ENCODE data around the gene SLC35F4. TPM values are rescaled to one million over a fixed set of nuclear protein-coding genes. Genes with fewer than 3 reads are reported as not detected.

SLC35F4 gene
- total RNA-seq, 1 experiment from 2014 or later, result not detected

GRCh38 chr14:57657487-57657886, 208.4 kb downstream of the SLC35F4 start:
- H3K4me1 ChIP-seq (ENCODE audit: low read length), result no peaks in the 10 kb centered on the region
- no peaks in the 10 kb centered on the region for H3K9me2 ChIP-seq (replicated peaks; ENCODE audit: insufficient read depth, low read length)
- H3K27ac ChIP-seq (ENCODE audit: low read length), result no peak overlapping the region
- no peak overlapping the region for H3K4me2 ChIP-seq (ENCODE audit: low read depth, low read length, poor library complexity, severe bottlenecking)
- H3K9me3 ChIP-seq (ENCODE audit: low read length), result no peaks in the 10 kb centered on the region
- no peak for DNase-seq
- no peaks in the 10 kb centered on the region for H4K20me1 ChIP-seq (ENCODE audit: insufficient read depth, low read depth, low read length)
- H2AFZ ChIP-seq (ENCODE audit: low read length), result no peak overlapping the region
- H3K36me3 ChIP-seq (ENCODE audit: insufficient read depth, low read length), result no peaks in the 10 kb centered on the region
- H3K27me3 ChIP-seq (ENCODE audit: low read length), result no peaks in the 10 kb centered on the region
- no peak overlapping the region for H3K9ac ChIP-seq (ENCODE audit: low read length)
- no peaks in the 10 kb centered on the region for H3K79me2 ChIP-seq (ENCODE audit: low read length)
- H3K4me3 ChIP-seq (ENCODE audit: low read length), result no peak overlapping the region

GRCh38 chr14:57656853-57657252, 209.0 kb downstream of the SLC35F4 start:
- Histone ChIP-seq H3K4me3 (ENCODE audit: low read length) (no peak overlapping the region), H4K20me1 (ENCODE audit: insufficient read depth, low read depth, low read length) (no peaks in the 10 kb centered on the region), H3K4me2 (ENCODE audit: low read depth, low read length, poor library complexity, severe bottlenecking) (no peak overlapping the region), H3K4me1 (ENCODE audit: low read length) (no peaks in the 10 kb centered on the region), H3K79me2 (ENCODE audit: low read length) (no peaks in the 10 kb centered on the region), H3K36me3 (ENCODE audit: insufficient read depth, low read length) (no peaks in the 10 kb centered on the region), H3K27ac (ENCODE audit: low read length) (no peak overlapping the region), H3K27me3 (ENCODE audit: low read length) (no peaks in the 10 kb centered on the region), H3K9ac (ENCODE audit: low read length) (no peak overlapping the region), H3K9me3 (ENCODE audit: low read length) (no peaks in the 10 kb centered on the region), H2AFZ (ENCODE audit: low read length) (no peak overlapping the region), H3K9me2 (replicated peaks; ENCODE audit: insufficient read depth, low read length) (no peaks in the 10 kb centered on the region)
- DNase-seq, result no peak

GRCh38 chr14:57652769-57653168, 213.1 kb downstream of the SLC35F4 start:
- H3K27me3 ChIP-seq (ENCODE audit: low read length), result no peaks in the 10 kb centered on the region
- no peaks in the 10 kb centered on the region for H3K79me2 ChIP-seq (ENCODE audit: low read length)
- no peaks in the 10 kb centered on the region for H3K36me3 ChIP-seq (ENCODE audit: insufficient read depth, low read length)
- no peaks in the 10 kb centered on the region for H4K20me1 ChIP-seq (ENCODE audit: insufficient read depth, low read depth, low read length)
- no peaks in the 10 kb centered on the region for H3K9me3 ChIP-seq (ENCODE audit: low read length)
- no peak overlapping the region for H3K4me3 ChIP-seq (ENCODE audit: low read length)
- H3K9ac ChIP-seq (ENCODE audit: low read length), result no peak overlapping the region
- no peak for DNase-seq
- no peak overlapping the region for H3K4me2 ChIP-seq (ENCODE audit: low read depth, low read length, poor library complexity, severe bottlenecking)
- no peaks in the 10 kb centered on the region for H3K4me1 ChIP-seq (ENCODE audit: low read length)
- H3K27ac ChIP-seq (ENCODE audit: low read length), result no peak overlapping the region
- no peak overlapping the region for H2AFZ ChIP-seq (ENCODE audit: low read length)
- no peaks in the 10 kb centered on the region for H3K9me2 ChIP-seq (replicated peaks; ENCODE audit: insufficient read depth, low read length)

GRCh38 chr14:57641776-57642175, 224.1 kb downstream of the SLC35F4 start:
- Histone ChIP-seq H2AFZ (ENCODE audit: low read length) (no peak overlapping the region), H3K9me3 (ENCODE audit: low read length) (no peaks in the 10 kb centered on the region), H3K27ac (ENCODE audit: low read length) (no peak overlapping the region), H3K27me3 (ENCODE audit: low read length) (no peaks in the 10 kb centered on the region), H4K20me1 (ENCODE audit: insufficient read depth, low read depth, low read length) (no peaks in the 10 kb centered on the region), H3K4me3 (ENCODE audit: low read length) (no peak overlapping the region), H3K9ac (ENCODE audit: low read length) (no peak overlapping the region), H3K79me2 (ENCODE audit: low read length) (no peaks in the 10 kb centered on the region), H3K9me2 (replicated peaks; ENCODE audit: insufficient read depth, low read length) (no peaks in the 10 kb centered on the region), H3K4me1 (ENCODE audit: low read length) (no peaks in the 10 kb centered on the region), H3K4me2 (ENCODE audit: low read depth, low read length, poor library complexity, severe bottlenecking) (no peak overlapping the region), H3K36me3 (ENCODE audit: insufficient read depth, low read length) (no peaks in the 10 kb centered on the region)
- no peak for DNase-seq

- no peak for DNase-seq
- H3K79me2 ChIP-seq (ENCODE audit: low read length), result no peaks in the 10 kb centered on the region
- H4K20me1 ChIP-seq (ENCODE audit: insufficient read depth, low read depth, low read length), result no peaks in the 10 kb centered on the region
- H3K36me3 ChIP-seq (ENCODE audit: insufficient read depth, low read length), result no peaks in the 10 kb centered on the region
- H3K4me2 ChIP-seq (ENCODE audit: low read depth, low read length, poor library complexity, severe bottlenecking), result no peak overlapping the region
- no peak overlapping the region for H3K4me3 ChIP-seq (ENCODE audit: low read length)
- no peak overlapping the region for H2AFZ ChIP-seq (ENCODE audit: low read length)
- H3K4me1 ChIP-seq (ENCODE audit: low read length), result no peaks in the 10 kb centered on the region
- H3K27me3 ChIP-seq (ENCODE audit: low read length), result no peaks in the 10 kb centered on the region
- no peak overlapping the region for H3K9ac ChIP-seq (ENCODE audit: low read length)
- H3K9me2 ChIP-seq (replicated peaks; ENCODE audit: insufficient read depth, low read length), result no peaks in the 10 kb centered on the region
- no peak overlapping the region for H3K27ac ChIP-seq (ENCODE audit: low read length)
- no peaks in the 10 kb centered on the region for H3K9me3 ChIP-seq (ENCODE audit: low read length)
Observed at GRCh38 chr14:57640036-57640435, 225.9 kb downstream of the SLC35F4 start.

- H3K79me2 ChIP-seq (ENCODE audit: low read length), result no peaks in the 10 kb centered on the region
- H3K4me3 ChIP-seq (ENCODE audit: low read length), result no peak overlapping the region
- H3K9me3 ChIP-seq (ENCODE audit: low read length), result no peaks in the 10 kb centered on the region
- H3K36me3 ChIP-seq (ENCODE audit: insufficient read depth, low read length), result no peaks in the 10 kb centered on the region
- H3K9me2 ChIP-seq (replicated peaks; ENCODE audit: insufficient read depth, low read length), result no peaks in the 10 kb centered on the region
- no peaks in the 10 kb centered on the region for H4K20me1 ChIP-seq (ENCODE audit: insufficient read depth, low read depth, low read length)
- no peaks in the 10 kb centered on the region for H3K4me1 ChIP-seq (ENCODE audit: low read length)
- no peak overlapping the region for H2AFZ ChIP-seq (ENCODE audit: low read length)
- DNase-seq, result no peak
- no peak overlapping the region for H3K4me2 ChIP-seq (ENCODE audit: low read depth, low read length, poor library complexity, severe bottlenecking)
- H3K27me3 ChIP-seq (ENCODE audit: low read length), result no peaks in the 10 kb centered on the region
- H3K9ac ChIP-seq (ENCODE audit: low read length), result no peak overlapping the region
- H3K27ac ChIP-seq (ENCODE audit: low read length), result no peak overlapping the region
Observed at GRCh38 chr14:57637901-57638300, 228.0 kb downstream of the SLC35F4 start.

- no peaks in the 10 kb centered on the region for H3K9me3 ChIP-seq (ENCODE audit: low read length)
- H3K9me2 ChIP-seq (replicated peaks; ENCODE audit: insufficient read depth, low read length), result no peaks in the 10 kb centered on the region
- H3K27ac ChIP-seq (ENCODE audit: low read length), result no peak overlapping the region
- no peak for DNase-seq
- no peaks in the 10 kb centered on the region for H4K20me1 ChIP-seq (ENCODE audit: insufficient read depth, low read depth, low read length)
- no peak overlapping the region for H2AFZ ChIP-seq (ENCODE audit: low read length)
- H3K27me3 ChIP-seq (ENCODE audit: low read length), result no peaks in the 10 kb centered on the region
- no peaks in the 10 kb centered on the region for H3K79me2 ChIP-seq (ENCODE audit: low read length)
- no peak overlapping the region for H3K4me3 ChIP-seq (ENCODE audit: low read length)
- no peaks in the 10 kb centered on the region for H3K36me3 ChIP-seq (ENCODE audit: insufficient read depth, low read length)
- H3K9ac ChIP-seq (ENCODE audit: low read length), result no peak overlapping the region
- no peak overlapping the region for H3K4me2 ChIP-seq (ENCODE audit: low read depth, low read length, poor library complexity, severe bottlenecking)
- no peaks in the 10 kb centered on the region for H3K4me1 ChIP-seq (ENCODE audit: low read length)
Observed at GRCh38 chr14:57634335-57634734, 231.6 kb downstream of the SLC35F4 start.

GRCh38 chr14:57632649-57633048, 233.2 kb downstream of the SLC35F4 start:
- DNase-seq, result peak; percentile 43
- no peaks in the 10 kb centered on the region for H4K20me1 ChIP-seq (ENCODE audit: insufficient read depth, low read depth, low read length)
- no peaks in the 10 kb centered on the region for H3K4me1 ChIP-seq (ENCODE audit: low read length)
- H3K9me3 ChIP-seq (ENCODE audit: low read length), result no peaks in the 10 kb centered on the region
- H3K9me2 ChIP-seq (replicated peaks; ENCODE audit: insufficient read depth, low read length), result no peaks in the 10 kb centered on the region
- H3K9ac ChIP-seq (ENCODE audit: low read length), result no peak overlapping the region
- H3K27ac ChIP-seq (ENCODE audit: low read length), result no peak overlapping the region
- H3K27me3 ChIP-seq (ENCODE audit: low read length), result no peaks in the 10 kb centered on the region
- H3K36me3 ChIP-seq (ENCODE audit: insufficient read depth, low read length), result no peaks in the 10 kb centered on the region
- no peak overlapping the region for H3K4me3 ChIP-seq (ENCODE audit: low read length)
- H3K4me2 ChIP-seq (ENCODE audit: low read depth, low read length, poor library complexity, severe bottlenecking), result no peak overlapping the region
- no peak overlapping the region for H2AFZ ChIP-seq (ENCODE audit: low read length)
- H3K79me2 ChIP-seq (ENCODE audit: low read length), result no peaks in the 10 kb centered on the region

GRCh38 chr14:57617510-57617909, 248.4 kb downstream of the SLC35F4 start:
- no peak overlapping the region for H3K4me2 ChIP-seq (ENCODE audit: low read depth, low read length, poor library complexity, severe bottlenecking)
- H3K27me3 ChIP-seq (ENCODE audit: low read length), result no peaks in the 10 kb centered on the region
- no peaks in the 10 kb centered on the region for H3K36me3 ChIP-seq (ENCODE audit: insufficient read depth, low read length)
- no peaks in the 10 kb centered on the region for H3K9me3 ChIP-seq (ENCODE audit: low read length)
- DNase-seq, result no peak
- no peak overlapping the region for H3K27ac ChIP-seq (ENCODE audit: low read length)
- no peak overlapping the region for H3K9ac ChIP-seq (ENCODE audit: low read length)
- H3K4me3 ChIP-seq (ENCODE audit: low read length), result no peak overlapping the region
- H4K20me1 ChIP-seq (ENCODE audit: insufficient read depth, low read depth, low read length), result no peaks in the 10 kb centered on the region
- no peaks in the 10 kb centered on the region for H3K4me1 ChIP-seq (ENCODE audit: low read length)
- no peak overlapping the region for H2AFZ ChIP-seq (ENCODE audit: low read length)
- no peaks in the 10 kb centered on the region for H3K79me2 ChIP-seq (ENCODE audit: low read length)
- no peaks in the 10 kb centered on the region for H3K9me2 ChIP-seq (replicated peaks; ENCODE audit: insufficient read depth, low read length)
